GM13976 (cell line): ENCODE measurements around the gene ATXN1.

Experiments
- DNase-seq: peaks from one replicate; pipeline ENCODE4 v3.0.0; 2012; ENCODE audit warnings: low spot score
- CTCF ChIP-seq: IDR thresholded peaks from 2 replicates; pipeline ENCODE4 v1.5.1; 2012; ENCODE audit warnings: borderline replicate concordance, mild to moderate bottlenecking; ENCODE audit not compliant: insufficient read depth; ENCODE audit errors: extremely low read depth, missing control alignments, control extremely low read depth
- in situ Hi-C: fragments of 300-500 bp; cut with MboI; formaldehyde crosslinking; loops from one replicate; pipeline ENCODE4 v1.12.0; 2022; ENCODE audit warnings: low sequenced_read_pairs, mixed read lengths, inconsistent platforms; ENCODE audit not compliant: unreplicated experiment

Gene ATXN1

GRCh38 chr6:16433338-16433890, 327.8 kb downstream of the ATXN1 start:
- no peak for DNase-seq
- in situ Hi-C loops, result no loop called here
- no peak for TF ChIP-seq CTCF

DNA sequence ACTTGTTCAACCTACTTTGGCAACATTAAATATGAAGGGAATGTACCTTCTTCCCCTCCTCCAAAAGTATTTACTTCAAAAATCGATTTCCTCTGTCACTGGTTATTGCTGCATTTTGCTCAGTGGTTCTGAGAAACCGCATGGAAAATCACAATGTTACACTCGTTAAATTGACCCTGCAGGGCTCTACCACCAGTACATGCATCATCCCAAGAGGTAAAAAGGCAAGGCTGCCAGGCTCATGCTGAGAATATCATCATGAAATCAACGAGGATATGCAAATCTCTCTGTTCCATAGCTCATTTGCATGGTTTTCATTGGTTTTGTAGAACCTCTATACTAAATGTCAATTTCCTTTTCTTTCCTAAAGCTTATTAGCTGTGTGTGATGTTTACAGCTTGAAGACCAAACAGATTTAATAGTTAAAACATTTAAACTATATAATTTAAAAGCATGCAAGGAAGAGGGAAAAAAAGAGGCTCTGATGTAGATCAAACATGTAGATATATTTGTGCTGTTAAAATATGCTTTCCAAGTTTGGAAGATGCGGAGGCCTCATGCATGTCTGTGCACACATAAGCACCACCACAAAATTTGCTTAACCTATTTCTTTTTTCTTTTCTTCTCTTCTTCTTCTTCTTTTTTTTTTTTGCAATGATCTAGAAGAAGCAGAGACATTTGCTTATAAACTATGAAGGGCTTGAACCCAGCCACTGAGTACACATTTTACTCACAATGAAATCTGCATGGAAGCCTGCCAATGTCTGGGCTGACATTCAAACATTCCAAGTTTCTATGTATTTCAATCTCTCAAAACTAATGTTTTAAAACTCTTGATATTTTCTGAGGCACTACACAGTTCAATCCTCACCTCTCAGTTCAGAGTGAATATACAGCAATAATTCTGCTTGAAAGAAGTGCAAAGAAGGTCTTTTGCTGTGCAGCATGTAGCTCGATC, 328.9 kb downstream of the ATXN1 start:
- TF ChIP-seq CTCF, result no peak
- DNase-seq, result peak; percentile 41
- in situ Hi-C loops, result no loop called here

DNA sequence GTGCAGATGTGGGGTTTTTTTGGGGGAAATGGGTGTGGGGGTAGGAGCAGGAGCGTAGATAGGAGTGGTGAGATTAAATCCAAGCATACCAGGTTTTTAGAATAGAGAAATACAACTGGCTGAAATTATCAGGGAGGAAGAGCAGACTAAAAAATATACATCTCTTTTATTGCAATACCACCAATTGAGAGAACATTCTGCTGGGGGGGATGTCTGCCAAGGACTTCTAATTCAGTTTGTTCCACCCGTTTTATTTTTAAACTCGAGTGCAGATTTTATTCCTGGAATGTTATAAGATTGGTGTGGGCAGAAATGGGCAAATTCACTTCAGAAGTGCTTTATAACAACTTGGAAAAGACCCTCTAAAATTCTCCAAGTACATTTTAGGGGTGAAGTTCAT, 330.2 kb downstream of the ATXN1 start:
- no peak for TF ChIP-seq CTCF
- in situ Hi-C loops, result no loop called here
- DNase-seq, result no peak

DNA sequence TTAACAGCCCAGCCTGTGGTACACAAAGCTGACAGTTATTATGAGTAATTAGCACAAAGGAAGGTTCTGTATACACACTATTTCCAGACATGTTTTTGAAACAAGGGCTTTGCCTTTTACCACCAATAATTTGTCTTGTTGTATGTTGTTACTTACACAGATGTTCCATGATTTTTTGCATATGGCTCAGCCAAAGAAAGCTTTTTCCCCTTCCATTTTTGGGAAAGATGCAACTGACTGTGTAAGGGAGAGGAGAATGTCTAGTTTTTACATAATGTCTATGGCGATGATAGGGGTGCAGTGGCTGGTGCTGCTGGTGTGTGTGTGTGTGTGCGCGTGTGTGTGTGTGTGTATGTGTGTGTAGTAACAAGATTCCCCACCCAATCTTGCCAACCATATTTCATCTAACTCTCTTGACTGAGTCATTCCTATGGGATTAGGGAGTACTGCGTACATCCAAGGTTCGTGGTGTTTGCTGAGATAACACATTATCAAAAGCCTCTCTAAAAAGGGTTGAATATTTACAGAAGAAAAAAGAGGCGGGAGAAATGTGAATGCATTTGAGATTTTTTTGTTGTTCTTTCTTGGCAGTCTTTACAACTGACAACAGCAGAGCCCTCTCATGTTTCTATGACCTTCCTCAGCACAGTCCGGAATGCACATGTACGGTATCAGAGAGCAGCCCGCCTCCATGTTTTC, 330.7 kb downstream of the ATXN1 start:
- DNase-seq, result no peak
- in situ Hi-C loops, result no loop called here
- TF ChIP-seq CTCF, result no peak

DNA sequence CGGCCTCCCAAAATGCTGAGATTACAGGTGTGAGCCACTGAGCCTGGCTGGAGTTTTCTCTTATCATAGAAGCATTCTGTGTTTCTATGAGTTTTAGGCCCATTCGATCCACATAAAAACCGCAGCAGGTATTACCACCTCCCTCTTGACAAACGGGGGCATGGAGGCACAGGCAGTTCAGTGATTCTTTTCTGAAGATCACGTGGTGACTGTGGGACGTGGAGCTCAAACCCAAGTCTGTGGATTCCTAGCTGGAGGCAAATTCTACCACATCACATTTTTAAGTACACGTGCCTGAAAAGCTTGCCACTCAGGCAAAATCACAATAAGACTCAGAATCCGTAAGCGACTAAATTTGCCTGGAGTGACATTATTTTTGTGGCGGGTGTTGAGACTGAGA, 331.6 kb downstream of the ATXN1 start:
- no peak for DNase-seq
- in situ Hi-C loops, result no loop called here
- no peak for TF ChIP-seq CTCF

- no peak for DNase-seq
- in situ Hi-C loops, result no loop called here
- TF ChIP-seq CTCF, result no peak
Measured at GRCh38 chr6:16427124-16427523, 334.1 kb downstream of the ATXN1 start.
